HepG2 (cell line): ENCODE data around the gene LYPD6B. TPM values are rescaled to one million over a fixed set of nuclear protein-coding genes. Genes with fewer than 3 reads are reported as not detected.
A peak's percentile ranks its signal among the peaks of the same experiment; 100 is the strongest.

ENCODE experiments used
- ATAC-seq: fragments of 200-7000 bp; cut with Tn5 transposase; 3 replicates; pipeline ENCODE4 v1.9.1; 2020; ENCODE audit warnings: mild to moderate bottlenecking, moderate library complexity
- BruUV-seq: library from RNA; stranded (reverse); fragments of 400-500 nt; replicated peaks from 2 replicates; lab custom pipeline; 2021; lab: Mats Ljungman, UMichigan
- CTCF ChIA-PET: fragments of 300-600 bp; formaldehyde crosslinking; extraction: SDS; loops from one replicate; lab custom pipeline; 2021; ENCODE audit warnings: low total read pairs, inconsistent platforms, low intra/inter-chr PET ratio; lab: Yijun Ruan, JAX
- POLR2A ChIA-PET: fragments of 350-600 bp; sonication (Branson Sonifier 250); formaldehyde crosslinking; loops from one replicate; lab custom pipeline; 2020; ENCODE audit warnings: antibody characterized with exemption, inconsistent platforms; lab: Yijun Ruan, JAX
- DNase-seq: peaks from one replicate; pipeline ENCODE4 v3.0.0-alpha.2; 2015; ENCODE audit warnings: low spot score
- FAIRE-seq: peaks from 3 replicates; lab custom pipeline; 2011; peaks lifted over from hg19 to GRCh38; lab: Jason Lieb, UNC
- H2AFZ ChIP-seq: one replicate; pipeline ENCODE4 v1.6.1; 2011; ENCODE audit warnings: low read length, inconsistent platforms
- H3K27ac ChIP-seq: fragments of 300-600 bp; 3 replicates; pipeline ENCODE4 v1.8.0; 2011; ENCODE audit warnings: mixed run types, mild to moderate bottlenecking, mixed read lengths, low read length, inconsistent platforms; ENCODE audit not compliant: insufficient read depth; ENCODE audit errors: extremely low read length
- H3K27me3 ChIP-seq, 2 experiments: fragments of 200-600 bp in 1 of 2; 2 replicates in 1 of 2; 3 replicates in 1 of 2; pipeline versions ENCODE4 v1.6.0 to v1.8.0; 2011; ENCODE audit warnings: low read length in 2 of 2, mild to moderate bottlenecking in 2 of 2, moderate library complexity in 2 of 2, inconsistent platforms in 1 of 2; ENCODE audit not compliant: insufficient read depth in 2 of 2, control insufficient read depth in 1 of 2
- H3K36me3 ChIP-seq, 2 experiments: fragments of 200-600 bp in 1 of 2; replicated peaks in 1 of 2; 2 replicates in 1 of 2; 3 replicates in 1 of 2; pipeline versions ENCODE4 v1.5.1 to v1.8.0; 2011; ENCODE audit warnings: low read length in 2 of 2, inconsistent platforms in 1 of 2; ENCODE audit not compliant: insufficient read depth in 2 of 2, control insufficient read depth in 1 of 2
- H3K4me1 ChIP-seq: 2 replicates; pipeline ENCODE4 v1.5.1; 2012; ENCODE audit warnings: low read length, inconsistent platforms; ENCODE audit not compliant: insufficient read depth
- H3K4me2 ChIP-seq: 2 replicates; pipeline ENCODE4 v1.6.0; 2011; ENCODE audit warnings: low read depth, low read length, inconsistent platforms
- H3K4me3 ChIP-seq, 3 experiments: fragments of 200-600 bp in 1 of 3; sonication (generic), shearing (Covaris generic) in 1 of 3; replicated peaks in 1 of 3; 2 replicates each; pipeline ENCODE4 v1.5.1; 2011 to 2016; ENCODE audit warnings: low read length in 3 of 3, inconsistent platforms in 2 of 3, low read depth in 2 of 3, mild to moderate bottlenecking in 2 of 3, control low read depth in 1 of 3, mixed read lengths in 1 of 3; ENCODE audit not compliant: insufficient read depth in 1 of 3
- H3K79me2 ChIP-seq: one replicate; pipeline ENCODE4 v1.6.1; 2011; ENCODE audit warnings: low read length, inconsistent platforms; ENCODE audit not compliant: insufficient read depth
- H3K9ac ChIP-seq: 2 replicates; pipeline ENCODE4 v1.6.0; 2011; ENCODE audit warnings: mild to moderate bottlenecking, low read depth, low read length, inconsistent platforms; ENCODE audit not compliant: insufficient read depth
- H3K9me3 ChIP-seq: 2 replicates; pipeline ENCODE4 v1.5.1; 2012; ENCODE audit warnings: mild to moderate bottlenecking, low read length
- H4K20me1 ChIP-seq: 2 replicates; pipeline ENCODE4 v1.6.0; 2011; ENCODE audit warnings: inconsistent platforms, mild to moderate bottlenecking, low read length, moderate library complexity; ENCODE audit not compliant: insufficient read depth
- E2F2 ChIP-seq: sonication (generic); formaldehyde crosslinking; IDR thresholded peaks from 2 replicates; pipeline ENCODE4 v1.4.0; 2020; ENCODE audit warnings: missing genetic modification reagents, borderline replicate concordance
- FLYWCH1 ChIP-seq: sonication (generic); formaldehyde crosslinking; IDR thresholded peaks from 2 replicates; pipeline ENCODE4 v1.8.1; 2023; ENCODE audit warnings: mild to moderate bottlenecking, missing genetic modification reagents
- GTF3A ChIP-seq: sonication (generic); formaldehyde crosslinking; conservative IDR thresholded peaks from 2 replicates; pipeline ENCODE4 v1.4.0; 2020; ENCODE audit warnings: mild to moderate bottlenecking, missing genetic modification reagents
- HNRNPH1 ChIP-seq: fragments of 200-400 bp; formaldehyde crosslinking; optimal IDR thresholded peaks from 2 replicates; pipeline ENCODE3; 2017; ENCODE audit warnings: mild to moderate bottlenecking, low read depth, low read length
- IRX3 ChIP-seq: sonication (generic); formaldehyde crosslinking; IDR thresholded peaks from 2 replicates; pipeline ENCODE4 v1.8.1; 2023; ENCODE audit warnings: mild to moderate bottlenecking, low read depth, missing genetic modification reagents, borderline replicate concordance
- KMT2A ChIP-seq: sonication (generic); formaldehyde crosslinking; IDR thresholded peaks from 2 replicates; pipeline ENCODE4 v1.4.0; 2020; ENCODE audit warnings: missing genetic modification reagents
- MAFG ChIP-seq: sonication (generic); formaldehyde crosslinking; IDR thresholded peaks from 2 replicates; pipeline ENCODE4 v1.5.1; 2020; ENCODE audit warnings: mild to moderate bottlenecking, missing genetic modification reagents
- NFE2L2 ChIP-seq: fragments of 150-350 bp; IDR thresholded peaks from 2 replicates; pipeline ENCODE4 v1.6.1; 2014; ENCODE audit warnings: low read length
- PREB ChIP-seq: sonication (generic); formaldehyde crosslinking; IDR thresholded peaks from 2 replicates; pipeline ENCODE4 v1.4.0; 2020; ENCODE audit warnings: missing genetic modification reagents
- STAT5B ChIP-seq: sonication (generic); formaldehyde crosslinking; IDR thresholded peaks from 2 replicates; pipeline ENCODE4 v1.4.0; 2020; ENCODE audit warnings: missing genetic modification reagents
- ZNF547 ChIP-seq: sonication (generic); formaldehyde crosslinking; IDR thresholded peaks from 2 replicates; pipeline ENCODE4 v1.5.1; 2020; ENCODE audit warnings: mild to moderate bottlenecking, missing genetic modification reagents
- ZNF577 ChIP-seq: sonication (generic); formaldehyde crosslinking; IDR thresholded peaks from 2 replicates; pipeline ENCODE4 v1.4.0; 2020; ENCODE audit warnings: mild to moderate bottlenecking, low read depth, missing genetic modification reagents, borderline replicate concordance
- WGBS: methylation state at CpG from one replicate; pipeline ENCODE4 v1.1.6; 2017; ENCODE audit warnings: low lambda C conversion rate; 5-methylcytosine and 5-hydroxymethylcytosine counted together
- in situ Hi-C: cut with HindIII; loops from 2 replicates; pipeline ENCODE4 v1.10.0; 2017; ENCODE audit warnings: low pct_unique_long_range_greater_than_20kb; ENCODE audit not compliant: extremely low pct_ligation_motif_present
- intact Hi-C: fragments of 100-400 bp; cut with micrococcal nuclease; formaldehyde crosslinking; loops from one replicate; pipeline ENCODE4 v1.10.0; 2022; ENCODE audit not compliant: unreplicated experiment
- polyA plus RNA-seq, 8 experiments: library from polyadenylated mRNA; depleted of rRNA in 3 of 8; stranded (reverse) in 7 of 8; unstranded in 1 of 8; fragments of >200 nt; fragmentation: Illumina TruSeq in 4 of 8; extraction: Trizol in 4 of 8; gene quantifications; 2 replicates each; pipeline versions ENCODE4 v1.2.1 to v1.2.3, GENCODE V29; 2011 to 2016; ENCODE audit warnings: low read depth in 4 of 8, missing spikeins in 1 of 8, mixed read lengths in 1 of 8; ENCODE audit not compliant: insufficient read depth in 1 of 8
- total RNA-seq, 5 experiments: library from RNA; depleted of rRNA; stranded (reverse); fragments of >200 nt; fragmentation: Illumina TruSeq; extraction: Trizol; gene quantifications; 2 replicates each; pipeline ENCODE4 v1.2.3, GENCODE V29; 2016; ENCODE audit warnings: low read depth in 1 of 5

LYPD6B gene
- total and polyA plus RNA-seq, 2 of the 13 experiments (the other 11 are each of a cell fraction or from before 2014, with no cell fraction given), result not detected

- no peak for TF ChIP-seq HNRNPH1
- TF ChIP-seq IRX3 (CRISPR knock-in tag), result no peak
These were observed 25.9 kb downstream of the LYPD6B start (continued) for GRCh38 chr2:149064365-149064841.

- H3K4me2 ChIP-seq, result no peak overlapping the region
- no peaks in the 10 kb centered on the region for H3K36me3 ChIP-seq
- no peaks in the 10 kb centered on the region for H4K20me1 ChIP-seq
- POLR2A ChIA-PET, result no interaction called here
- H3K9ac ChIP-seq, result no peak overlapping the region
- 17% methylated on average over 5 of the region's 5 CpGs for WGBS
- BruUV-seq, result no TSS peak
- no peaks in the 10 kb centered on the region for H3K4me1 ChIP-seq
- DNase-seq (no peak), FAIRE-seq (no peak), ATAC-seq (no peak)
- no peaks in the 10 kb centered on the region for H3K9me3 ChIP-seq
- CTCF ChIA-PET, result no interaction called here
- H3K79me2 ChIP-seq, result no peaks in the 10 kb centered on the region
- H3K27ac ChIP-seq, result no peak overlapping the region
- TF ChIP-seq ZNF547 (CRISPR knock-in tag) (no peak), NFE2L2 (peak; percentile 58)
- no peak overlapping the region for H3K4me3 ChIP-seq
- H2AFZ ChIP-seq, result no peak overlapping the region
- H3K27me3 ChIP-seq, result no peaks in the 10 kb centered on the region
- intact Hi-C loops (no loop called here), in situ Hi-C loops (no loop called here)
These were observed 26.5 kb downstream of the LYPD6B start for GRCh38 chr2:149064856-149065630.

- no peak for ATAC-seq
- intact Hi-C loops (no loop called here), in situ Hi-C loops (no loop called here)
- CTCF ChIA-PET, result no interaction called here
- Histone ChIP-seq H3K9ac (no peak overlapping the region), H3K4me3 (no peak overlapping the region), H3K79me2 (no peaks in the 10 kb centered on the region), H3K4me2 (no peak overlapping the region), H4K20me1 (no peaks in the 10 kb centered on the region), H3K27me3 (peaks cover 0 to 9% of the 10 kb centered on the region in 2 experiments; a peak in 2 of 5 replicates), H3K9me3 (no peaks in the 10 kb centered on the region), H3K36me3 (no peaks in the 10 kb centered on the region), H3K27ac (no peak overlapping the region), H3K4me1 (no peaks in the 10 kb centered on the region), H2AFZ (no peak overlapping the region)
- 11% methylated on average over 6 of the region's 6 CpGs for WGBS
- no peak for TF ChIP-seq E2F2 (CRISPR knock-in tag)
- no peak for TF ChIP-seq STAT5B
- no peak for TF ChIP-seq KMT2A (CRISPR knock-in tag)
- TF ChIP-seq ZNF577 (CRISPR knock-in tag), result no peak
- TF ChIP-seq HNRNPH1, result no peak
- no peak for TF ChIP-seq FLYWCH1 (CRISPR knock-in tag)
- no peak for TF ChIP-seq PREB (CRISPR knock-in tag)
- no peak for TF ChIP-seq MAFG (CRISPR knock-in tag)
- no peak for TF ChIP-seq GTF3A (CRISPR knock-in tag)
- no TSS peak for BruUV-seq
- no peak for DNase-seq
- FAIRE-seq, result no peak
- POLR2A ChIA-PET, result no interaction called here
These were observed 29.9 kb downstream of the LYPD6B start for GRCh38 chr2:149068225-149068995.
